A549 (cell line): Measurements from ENCODE around the gene METTL21C. TPM values are rescaled to one million over a fixed set of nuclear protein-coding genes. Genes with fewer than 3 reads are reported as not detected.

Source experiments
- ATAC-seq, 2 experiments: fragments of 200-7000 bp in 1 of 2; fragments of >200 bp in 1 of 2; cut with Nextera tagmentation in 1 of 2; cut with Tn5 transposase in 1 of 2; 3 replicates each; pipeline versions ENCODE4 v1.8.0 to v1.9.1; 2018 to 2020; ENCODE audit warnings: mild to moderate bottlenecking in 1 of 2, moderate library complexity in 1 of 2
- CTCF ChIA-PET: fragments of 300-600 bp; sonication (Branson Sonifier 250); formaldehyde crosslinking; extraction: SDS; loops from one replicate; lab custom pipeline; 2021; ENCODE audit warnings: antibody characterized with exemption, inconsistent platforms; lab: Yijun Ruan, JAX
- POLR2A ChIA-PET: fragments of 350-600 bp; formaldehyde crosslinking; extraction: SDS; loops from one replicate; lab custom pipeline; 2021; ENCODE audit warnings: antibody characterized with exemption, inconsistent platforms; lab: Yijun Ruan, JAX
- DNase-seq, 2 experiments: peaks; one replicate each; pipeline versions ENCODE4 v3.0.0 to v3.0.0-alpha.2; 2011 to 2016; ENCODE audit warnings: low read depth in 1 of 2, low spot score in 1 of 2
- FAIRE-seq: peaks from 2 replicates; lab custom pipeline; 2011; peaks lifted over from hg19 to GRCh38; lab: Jason Lieb, UNC
- H3K27ac ChIP-seq, 2 experiments: fragments of >200 bp; sonication (Bioruptor Twin); formaldehyde crosslinking; 3 replicates each; pipeline ENCODE4 v1.5.1; 2016 to 2017
- H3K4me1 ChIP-seq: fragments of >200 bp; sonication (Bioruptor Twin); formaldehyde crosslinking; 3 replicates; pipeline ENCODE4 v1.6.1; 2016
- H3K4me2 ChIP-seq: fragments of >200 bp; sonication (Bioruptor Twin); formaldehyde crosslinking; 3 replicates; pipeline ENCODE4 v1.6.1; 2016
- H3K4me3 ChIP-seq: fragments of >200 bp; sonication (Bioruptor Twin); formaldehyde crosslinking; 3 replicates; pipeline ENCODE4 v1.5.1; 2016
- H3K9me3 ChIP-seq: fragments of >200 bp; sonication (Bioruptor Twin); formaldehyde crosslinking; 3 replicates; pipeline ENCODE4 v1.6.1; 2016
- BCL3 ChIP-seq: fragments of >200 bp; sonication (Bioruptor Twin); formaldehyde crosslinking; IDR thresholded peaks from 3 replicates; pipeline ENCODE4 v1.6.1; 2016
- CTCF ChIP-seq: fragments of >200 bp; sonication (Bioruptor Twin); formaldehyde crosslinking; IDR thresholded peaks from 3 replicates; pipeline ENCODE4 v1.5.1; 2016
- EP300 ChIP-seq, 2 experiments: fragments of >200 bp; sonication (Bioruptor Twin); formaldehyde crosslinking; IDR thresholded peaks; 2 replicates in 1 of 2; 3 replicates in 1 of 2; pipeline ENCODE4 v1.6.1; 2016 to 2017
- FOSB ChIP-seq: fragments of 250-450 bp; sonication (Bioruptor Pico); IDR thresholded peaks from 2 replicates; pipeline ENCODE4 v1.5.0; 2020; ENCODE audit warnings: mild to moderate bottlenecking, moderate library complexity
- GATA3 ChIP-seq: IDR thresholded peaks from 2 replicates; pipeline ENCODE4 v1.6.1; 2012; ENCODE audit warnings: borderline replicate concordance
- HEYL ChIP-seq: fragments of 250-450 bp; sonication (Bioruptor Pico); IDR thresholded peaks from 2 replicates; pipeline ENCODE4 v1.8.0; 2021; ENCODE audit warnings: mild to moderate bottlenecking, moderate library complexity
- HOXA7 ChIP-seq: fragments of 250-450 bp; sonication (Bioruptor Pico); IDR thresholded peaks from 2 replicates; pipeline ENCODE4 v1.5.0; 2020; ENCODE audit warnings: mild to moderate bottlenecking, moderate library complexity
- HOXB13 ChIP-seq: fragments of 250-450 bp; sonication (Bioruptor Pico); IDR thresholded peaks from 2 replicates; pipeline ENCODE4 v1.5.0; 2020; ENCODE audit warnings: low read depth, mild to moderate bottlenecking, moderate library complexity
- KDM5A ChIP-seq: fragments of 200-600 bp; sonication (generic); IDR thresholded peaks from 2 replicates; pipeline ENCODE4 v1.6.1; 2016; ENCODE audit warnings: antibody characterized with exemption, mild to moderate bottlenecking
- MAZ ChIP-seq: fragments of 150-350 bp; IDR thresholded peaks from 2 replicates; pipeline ENCODE4 v1.6.1; 2014; ENCODE audit warnings: antibody characterized with exemption, low read depth, low read length, borderline replicate concordance
- MYC ChIP-seq: IDR thresholded peaks from 2 replicates; pipeline ENCODE4 v1.6.1; 2012; ENCODE audit warnings: mild to moderate bottlenecking, inconsistent platforms, low read length, improper control_type of control experiment, borderline replicate concordance
- NPAS2 ChIP-seq: fragments of 250-450 bp; sonication (Bioruptor Pico); IDR thresholded peaks from 2 replicates; pipeline ENCODE4 v1.8.0; 2022; ENCODE audit warnings: mild to moderate bottlenecking, moderate library complexity, borderline replicate concordance
- PHF8 ChIP-seq: fragments of 200-600 bp; sonication (generic); IDR thresholded peaks from 2 replicates; pipeline ENCODE4 v1.6.1; 2016; ENCODE audit warnings: low read depth, mild to moderate bottlenecking, antibody characterized with exemption, moderate library complexity, borderline replicate concordance
- POLR2AphosphoS2 ChIP-seq: conservative IDR thresholded peaks from 2 replicates; pipeline ENCODE4 v1.6.1; 2012; ENCODE audit warnings: low read length, improper control_type of control experiment, inconsistent platforms
- RFX5 ChIP-seq: fragments of 450-650 bp; IDR thresholded peaks from 2 replicates; pipeline ENCODE4 v1.7.1; 2014; ENCODE audit warnings: antibody characterized with exemption, mild to moderate bottlenecking, moderate library complexity
- ZC3H11A ChIP-seq: fragments of 450-650 bp; IDR thresholded peaks from 2 replicates; pipeline ENCODE4 v1.6.1; 2014; ENCODE audit warnings: antibody characterized with exemption, mild to moderate bottlenecking
- ZNF302 ChIP-seq: fragments of 250-450 bp; sonication (Bioruptor Pico); IDR thresholded peaks from 2 replicates; pipeline ENCODE4 v1.9.0; 2021; ENCODE audit warnings: inconsistent platforms, mild to moderate bottlenecking, moderate library complexity
- WGBS: methylation state at CpG from one replicate; pipeline ENCODE4 v1.1.6; 2017; ENCODE audit errors: missing lambda C conversion rate; 5-methylcytosine and 5-hydroxymethylcytosine counted together
- polyA plus RNA-seq, 4 experiments: library from polyadenylated mRNA; depleted of rRNA in 3 of 4; stranded (reverse); fragments of >200 nt; fragmentation: RNase III in 1 of 4; extraction: RNeasy Plus Mini Kit Qiagen cat#74134 plus additional on column Dnase treatment in 1 of 4; gene quantifications; 2 replicates in 3 of 4; 3 replicates in 1 of 4; pipeline ENCODE4 v1.2.3, GENCODE V29; 2011 to 2017
- TF ChIP-seq, protein P1 (sequence below): fragments of 200-600 bp; sonication (generic); IDR thresholded peaks from 2 replicates; pipeline ENCODE4 v1.6.1; 2016; ENCODE audit warnings: antibody characterized with exemption, mild to moderate bottlenecking, moderate library complexity
- TF ChIP-seq, protein P2 (sequence below): IDR thresholded peaks from 2 replicates; pipeline ENCODE4 v1.6.1; 2012; ENCODE audit warnings: low read depth, borderline replicate concordance

The METTL21C gene
- polyA plus RNA-seq, 2 of the 4 experiments (the other 2 are of a cell fraction): not detected

- TF ChIP-seq CTCF: no peak
- no peak for TF ChIP-seq GATA3
- TF ChIP-seq ZNF302: no peak
- TF ChIP-seq, all 56 proteins: peak for 0
These were observed 40.1 kb downstream of the METTL21C start (continued) for GRCh38 chr13:102654756-102655155.

- Histone ChIP-seq H3K4me2 (no peak overlapping the region), H3K9me3 (no peaks in the 10 kb centered on the region), H3K4me3 (no peak overlapping the region), H3K27ac (no peak overlapping the region), H3K4me1 (peaks cover 11% of the 10 kb centered on the region)
- ChIA-PET POLR2A (interaction anchor here (1.1 kb wide), 1 partner anchor 55 kb away, joined by 3 read pairs; the partner anchor contains the start of gene TPP2), CTCF (no interaction called here)
- no peak for TF ChIP-seq HOXB13
- no peak for TF ChIP-seq BCL3
- no peak for TF ChIP-seq GATA3
- TF ChIP-seq NPAS2 (CRISPR knock-in tag): no peak
- TF ChIP-seq HOXA7 (CRISPR knock-in tag): no peak
- TF ChIP-seq MYC: no peak
- TF ChIP-seq, protein P1, sequence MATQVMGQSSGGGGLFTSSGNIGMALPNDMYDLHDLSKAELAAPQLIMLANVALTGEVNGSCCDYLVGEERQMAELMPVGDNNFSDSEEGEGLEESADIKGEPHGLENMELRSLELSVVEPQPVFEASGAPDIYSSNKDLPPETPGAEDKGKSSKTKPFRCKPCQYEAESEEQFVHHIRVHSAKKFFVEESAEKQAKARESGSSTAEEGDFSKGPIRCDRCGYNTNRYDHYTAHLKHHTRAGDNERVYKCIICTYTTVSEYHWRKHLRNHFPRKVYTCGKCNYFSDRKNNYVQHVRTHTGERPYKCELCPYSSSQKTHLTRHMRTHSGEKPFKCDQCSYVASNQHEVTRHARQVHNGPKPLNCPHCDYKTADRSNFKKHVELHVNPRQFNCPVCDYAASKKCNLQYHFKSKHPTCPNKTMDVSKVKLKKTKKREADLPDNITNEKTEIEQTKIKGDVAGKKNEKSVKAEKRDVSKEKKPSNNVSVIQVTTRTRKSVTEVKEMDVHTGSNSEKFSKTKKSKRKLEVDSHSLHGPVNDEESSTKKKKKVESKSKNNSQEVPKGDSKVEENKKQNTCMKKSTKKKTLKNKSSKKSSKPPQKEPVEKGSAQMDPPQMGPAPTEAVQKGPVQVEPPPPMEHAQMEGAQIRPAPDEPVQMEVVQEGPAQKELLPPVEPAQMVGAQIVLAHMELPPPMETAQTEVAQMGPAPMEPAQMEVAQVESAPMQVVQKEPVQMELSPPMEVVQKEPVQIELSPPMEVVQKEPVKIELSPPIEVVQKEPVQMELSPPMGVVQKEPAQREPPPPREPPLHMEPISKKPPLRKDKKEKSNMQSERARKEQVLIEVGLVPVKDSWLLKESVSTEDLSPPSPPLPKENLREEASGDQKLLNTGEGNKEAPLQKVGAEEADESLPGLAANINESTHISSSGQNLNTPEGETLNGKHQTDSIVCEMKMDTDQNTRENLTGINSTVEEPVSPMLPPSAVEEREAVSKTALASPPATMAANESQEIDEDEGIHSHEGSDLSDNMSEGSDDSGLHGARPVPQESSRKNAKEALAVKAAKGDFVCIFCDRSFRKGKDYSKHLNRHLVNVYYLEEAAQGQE: no peak
- no peak for TF ChIP-seq ZC3H11A
- no peak for TF ChIP-seq EP300 (IDR thresholded peaks at IDR 0.05)
- TF ChIP-seq HEYL (CRISPR knock-in tag): no peak
- TF ChIP-seq MAZ: no peak
- TF ChIP-seq FOSB: no peak
- TF ChIP-seq, protein P2, sequence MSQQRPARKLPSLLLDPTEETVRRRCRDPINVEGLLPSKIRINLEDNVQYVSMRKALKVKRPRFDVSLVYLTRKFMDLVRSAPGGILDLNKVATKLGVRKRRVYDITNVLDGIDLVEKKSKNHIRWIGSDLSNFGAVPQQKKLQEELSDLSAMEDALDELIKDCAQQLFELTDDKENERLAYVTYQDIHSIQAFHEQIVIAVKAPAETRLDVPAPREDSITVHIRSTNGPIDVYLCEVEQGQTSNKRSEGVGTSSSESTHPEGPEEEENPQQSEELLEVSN: no peak
- TF ChIP-seq RFX5: no peak
- no peak for TF ChIP-seq CTCF
- TF ChIP-seq KDM5A: no peak
- TF ChIP-seq PHF8: no peak
- no peak for TF ChIP-seq POLR2AphosphoS2
- ATAC-seq (no peak), FAIRE-seq (no peak), DNase-seq (no peak)
- 76% methylated on average over 5 of the region's 5 CpGs for WGBS
These were observed 43.0 kb downstream of the METTL21C start for GRCh38 chr13:102651892-102652291.
